Activated CD4-positive, alpha-beta T cell treated with anti-CD3 and anti-CD28 coated beads, Interleukin-2, amount 50 U/mL, for 16 hours (primary cell): ENCODE data around the gene ARHGAP5.

Experiments
- DNase-seq: peaks from one replicate; pipeline ENCODE4 v3.0.0-alpha.2; 2020

The ARHGAP5 gene

DNA sequence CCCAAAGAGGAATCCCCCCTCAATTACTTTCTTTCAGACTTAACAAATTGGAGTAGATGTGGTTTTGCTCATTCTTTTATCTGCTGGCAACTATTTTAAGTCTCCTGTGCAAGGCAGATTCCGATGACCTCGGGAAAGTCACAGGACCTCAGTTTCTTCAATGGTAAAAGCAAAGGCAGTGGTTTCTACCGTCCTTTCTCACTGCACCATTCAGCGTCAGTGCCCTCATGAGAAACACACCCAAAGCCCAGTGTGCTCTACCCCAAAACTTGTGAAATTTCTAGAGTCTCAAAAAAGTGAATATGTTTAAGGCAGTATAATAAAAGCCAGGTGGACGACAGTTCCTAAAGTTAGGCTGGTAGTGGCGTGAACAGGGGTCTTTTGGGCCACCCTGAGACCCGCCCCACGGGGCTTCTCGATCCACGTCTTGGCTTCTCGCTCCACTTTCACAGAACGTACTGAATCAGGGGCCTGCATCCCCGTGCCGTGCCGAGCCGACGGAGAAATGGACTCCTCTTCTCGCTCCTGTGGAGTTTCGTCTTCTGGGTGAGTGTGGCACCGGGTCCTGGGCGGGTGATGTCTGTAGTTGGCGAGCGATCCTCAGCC is 1.3 kb upstream of the ARHGAP5 start:
- DNase-seq: no peak

GRCh38 chr14:32076278-32077080 is 625 bp upstream of the ARHGAP5 start:
- peak; percentile 84 for DNase-seq

DNA sequence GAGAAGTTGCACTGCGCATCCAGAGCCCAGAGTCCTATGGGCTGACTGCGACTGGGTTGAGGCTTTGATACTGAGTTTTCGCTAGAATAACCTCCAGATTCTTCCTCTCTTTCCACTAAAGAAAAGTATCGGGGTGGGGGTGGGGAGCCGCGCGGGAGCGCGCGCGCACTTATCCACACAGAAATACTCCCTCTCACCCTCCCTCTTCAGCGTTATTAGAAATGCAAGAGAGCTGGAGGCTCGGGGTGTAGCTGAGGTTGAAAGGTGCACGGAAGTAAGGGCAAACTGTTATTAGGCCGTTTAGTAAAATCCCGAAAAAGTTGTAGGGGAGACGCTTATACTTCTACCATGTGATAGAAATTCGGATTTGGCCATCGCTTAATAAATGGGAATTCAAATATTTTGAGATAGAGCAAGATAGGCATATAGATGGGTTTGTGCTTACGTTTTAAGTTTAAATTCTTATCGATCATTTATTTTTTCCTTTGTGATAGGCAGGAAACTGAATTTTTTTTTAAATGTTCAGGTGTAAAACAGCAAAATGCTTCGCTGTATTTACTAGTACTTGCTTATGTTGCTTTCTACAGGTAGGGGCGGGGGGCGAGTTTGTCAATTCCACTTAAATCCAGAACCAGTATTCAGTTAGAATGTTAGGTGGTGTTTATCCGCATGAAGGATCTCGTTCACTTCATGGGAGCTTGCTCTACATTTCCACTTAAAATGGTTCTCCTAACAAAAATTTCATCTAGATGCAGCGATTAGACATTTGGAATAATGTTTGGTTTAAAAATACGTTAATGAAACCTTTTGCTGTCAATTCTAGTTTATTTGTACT is 1.1 kb downstream of the ARHGAP5 start:
- DNase-seq: peak; percentile 23

DNA sequence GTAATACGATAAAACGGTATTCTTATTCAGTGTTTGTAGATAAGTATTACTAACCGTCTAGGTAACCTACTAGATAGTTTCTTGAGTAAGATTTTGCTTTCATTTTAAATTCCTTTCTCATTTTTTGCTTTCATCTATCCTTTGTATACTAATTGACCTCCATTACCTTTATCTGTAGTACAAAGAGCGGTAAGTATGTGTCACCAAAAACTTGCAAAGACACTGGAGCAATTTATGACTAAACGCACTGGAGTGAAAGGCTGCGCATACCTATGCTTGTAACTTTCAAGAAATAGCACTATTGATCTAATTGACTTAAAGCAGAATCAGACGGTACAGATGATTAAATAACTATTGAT is 1.7 kb downstream of the ARHGAP5 start:
- peak; percentile 62 for DNase-seq

- no peak for DNase-seq
These were observed 2.2 kb downstream of the ARHGAP5 start for GRCh38 chr14:32079264-32079663.

DNA sequence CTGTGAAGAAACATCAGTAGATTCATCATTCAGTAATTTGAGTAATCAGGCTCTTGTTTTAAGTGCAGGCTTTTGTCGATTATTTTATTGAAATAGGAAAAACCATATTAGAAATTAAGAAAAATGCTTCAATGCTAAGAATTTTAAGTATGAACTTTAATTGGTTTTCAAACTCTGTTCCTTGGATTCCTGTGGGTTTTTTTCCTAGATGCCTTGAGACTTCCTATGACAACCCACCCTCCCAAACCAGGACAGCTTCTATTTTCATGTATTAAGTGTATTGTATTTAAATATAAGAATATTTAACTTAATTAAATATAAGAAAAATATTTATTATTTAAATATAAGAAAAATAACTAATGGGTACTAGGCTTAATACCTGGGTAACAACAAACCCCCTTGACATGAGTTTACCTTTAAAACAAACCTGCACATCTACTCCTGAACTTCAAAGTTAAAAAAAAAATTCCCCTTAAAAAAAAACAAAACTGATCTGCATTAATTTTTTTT is 3.0 kb downstream of the ARHGAP5 start:
- no peak for DNase-seq

GRCh38 chr14:32081901-32082300 is 4.8 kb downstream of the ARHGAP5 start:
- DNase-seq: no peak

- DNase-seq: no peak
These were observed 6.2 kb downstream of the ARHGAP5 start for GRCh38 chr14:32083315-32083624.

DNA sequence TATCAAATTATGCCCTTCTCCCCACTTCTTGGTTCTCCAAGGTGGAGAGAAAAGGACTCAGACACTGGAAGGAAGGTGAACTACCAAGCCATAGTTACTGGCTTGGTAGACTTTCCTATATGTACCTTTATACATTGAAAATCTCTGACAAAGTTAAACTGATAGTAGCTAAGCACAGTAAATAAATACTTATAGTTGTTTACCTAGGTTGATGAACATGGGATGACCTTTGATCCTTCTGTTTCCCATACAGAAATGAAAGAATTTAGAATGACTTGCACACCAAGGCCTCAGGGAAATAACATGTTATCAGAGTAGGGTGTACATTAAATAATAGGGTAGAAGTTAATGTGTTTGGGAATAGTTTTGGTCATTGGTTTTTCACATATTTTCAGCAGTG is 6.7 kb downstream of the ARHGAP5 start:
- no peak for DNase-seq

DNA sequence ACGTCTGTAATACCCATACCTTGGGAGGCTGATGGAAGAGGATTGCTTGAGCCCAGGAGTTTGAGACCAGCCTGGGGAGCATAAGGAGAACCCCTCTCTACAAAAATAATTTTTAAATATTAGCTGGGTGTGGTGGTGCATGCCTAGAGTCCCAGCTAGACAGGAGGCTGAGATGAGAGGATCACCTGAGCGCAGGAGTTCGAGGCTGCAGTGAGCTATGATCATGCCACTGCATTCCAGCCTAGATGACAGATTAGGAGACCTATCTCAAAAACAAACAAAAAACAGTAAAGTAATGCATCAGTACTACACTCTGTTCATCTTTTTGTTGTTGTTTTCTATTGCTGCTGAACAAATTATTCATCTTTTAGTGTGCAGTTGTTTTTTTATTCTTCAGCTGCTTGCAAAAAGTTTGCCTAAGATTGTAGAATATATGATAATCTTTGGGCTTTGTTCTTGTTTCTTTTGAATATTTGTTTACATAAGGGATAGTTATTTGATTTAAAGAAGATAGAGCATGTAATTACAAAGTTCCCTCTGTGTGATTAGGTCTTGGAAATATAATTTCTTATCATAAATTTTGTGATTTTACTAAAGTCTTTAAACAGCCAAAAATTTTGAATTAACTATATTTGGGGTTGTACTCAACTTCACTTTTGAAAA is 8.2 kb downstream of the ARHGAP5 start:
- DNase-seq: no peak

DNA sequence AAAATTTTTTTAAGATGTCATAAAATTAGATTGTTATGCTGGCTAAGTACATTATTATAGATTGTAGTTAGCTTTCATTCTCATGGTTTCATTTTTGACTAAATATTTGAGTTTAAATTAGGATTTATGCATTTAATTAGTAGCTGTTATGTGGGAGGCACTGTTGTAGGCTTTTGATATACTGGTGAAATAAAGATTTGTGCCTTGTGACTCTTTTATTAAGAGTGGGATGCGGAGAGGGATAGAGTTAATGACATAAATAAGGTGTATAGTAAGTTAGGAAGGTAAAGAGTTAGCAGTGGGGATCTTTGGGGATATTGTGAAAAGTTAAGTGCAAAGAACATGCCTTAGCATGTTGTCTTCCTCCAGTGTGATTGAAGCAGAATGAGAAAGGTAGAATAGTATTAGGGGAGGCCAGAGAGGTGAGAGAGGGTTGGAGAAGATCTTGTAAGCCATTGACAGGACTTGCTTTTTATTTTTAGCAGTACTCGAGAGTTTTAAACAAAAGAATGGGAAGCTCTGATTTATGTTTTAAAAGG is 8.8 kb downstream of the ARHGAP5 start:
- no peak for DNase-seq

DNA sequence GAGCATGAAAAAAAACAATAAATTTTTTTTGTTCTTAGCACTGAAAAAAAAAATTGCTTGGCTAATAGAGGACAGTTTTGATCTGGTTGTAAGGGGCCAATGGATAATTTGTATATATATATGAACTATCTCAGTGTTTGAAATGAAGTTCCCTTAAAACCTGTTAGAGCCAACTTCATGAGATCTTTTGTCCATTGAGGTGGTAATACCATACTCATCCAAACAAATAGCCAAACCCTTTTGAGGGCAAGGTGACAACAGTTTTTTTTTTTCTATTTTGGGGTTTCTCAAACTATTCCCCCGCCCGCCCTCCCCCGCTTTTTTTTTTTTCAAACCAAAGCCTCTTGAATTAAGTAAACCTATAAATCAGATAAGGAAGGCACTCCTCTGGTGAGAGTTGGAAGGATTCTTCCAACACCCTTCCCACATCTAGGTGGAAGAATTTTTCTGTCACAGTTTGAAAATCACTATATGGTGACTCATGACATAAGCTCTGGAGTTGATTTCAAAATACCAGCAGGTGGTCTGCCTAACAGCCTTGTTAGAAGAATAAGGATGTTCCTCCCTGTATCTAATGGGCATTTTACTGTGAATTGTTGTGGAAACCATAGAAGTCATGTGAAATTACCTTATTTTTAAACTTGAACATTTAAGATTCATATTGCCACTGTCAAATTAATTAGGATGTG is 10.2 kb downstream of the ARHGAP5 start:
- DNase-seq: no peak

DNA sequence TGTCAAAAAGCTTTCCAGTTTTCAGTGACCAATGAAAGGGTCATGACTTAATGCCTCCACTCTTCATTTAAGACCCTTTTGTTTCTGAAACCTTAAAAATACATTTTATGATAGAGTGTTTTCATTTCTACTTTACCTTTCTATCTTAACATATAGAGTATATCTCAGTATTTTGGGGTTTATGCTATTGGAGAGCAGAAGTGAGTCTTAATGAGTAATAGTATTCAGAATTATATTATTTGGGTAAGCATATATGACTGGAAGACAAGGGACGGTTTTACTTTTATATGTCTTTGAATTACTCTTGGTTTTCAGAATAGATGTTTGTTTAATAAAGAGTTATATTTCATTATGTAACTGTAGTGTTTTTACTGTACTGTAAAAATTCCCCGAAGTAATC is 10.8 kb downstream of the ARHGAP5 start:
- DNase-seq: no peak

DNA sequence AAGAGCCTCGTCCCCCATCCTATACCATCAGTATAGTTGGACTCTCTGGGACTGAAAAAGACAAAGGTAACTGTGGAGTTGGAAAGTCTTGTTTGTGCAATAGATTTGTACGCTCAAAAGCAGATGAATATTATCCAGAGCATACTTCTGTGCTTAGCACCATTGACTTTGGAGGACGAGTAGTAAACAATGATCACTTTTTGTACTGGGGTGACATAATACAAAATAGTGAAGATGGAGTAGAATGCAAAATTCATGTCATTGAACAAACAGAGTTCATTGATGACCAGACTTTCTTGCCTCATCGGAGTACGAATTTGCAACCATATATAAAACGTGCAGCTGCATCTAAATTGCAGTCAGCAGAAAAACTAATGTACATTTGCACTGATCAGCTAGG is 13.6 kb downstream of the ARHGAP5 start:
- DNase-seq: no peak

DNA sequence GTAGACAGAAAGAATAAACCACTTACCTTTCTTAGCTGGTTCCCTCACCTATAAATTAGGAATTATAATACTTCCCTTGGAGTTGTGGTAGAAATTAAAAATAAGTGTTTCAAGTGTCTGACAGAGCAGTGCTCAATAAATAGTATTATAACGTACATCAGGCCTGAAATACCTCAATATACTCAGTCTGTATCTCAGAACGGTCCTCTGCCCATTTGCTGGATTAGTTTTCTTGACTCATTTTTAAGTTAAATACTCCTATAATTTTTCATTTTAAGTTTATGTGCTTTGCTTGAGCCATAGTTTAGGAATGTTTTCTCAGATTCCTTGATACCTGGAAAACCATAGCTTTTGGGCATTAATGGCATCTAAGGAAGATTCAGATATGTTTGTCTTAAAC is 22.4 kb downstream of the ARHGAP5 start:
- no peak for DNase-seq

- DNase-seq: no peak
These were observed 23.1 kb downstream of the ARHGAP5 start for GRCh38 chr14:32100175-32100574.

- DNase-seq: peak; percentile 74
These were observed 25.2 kb downstream of the ARHGAP5 start for GRCh38 chr14:32102152-32102787.

GRCh38 chr14:32102968-32103367 is 25.9 kb downstream of the ARHGAP5 start:
- DNase-seq: no peak

DNA sequence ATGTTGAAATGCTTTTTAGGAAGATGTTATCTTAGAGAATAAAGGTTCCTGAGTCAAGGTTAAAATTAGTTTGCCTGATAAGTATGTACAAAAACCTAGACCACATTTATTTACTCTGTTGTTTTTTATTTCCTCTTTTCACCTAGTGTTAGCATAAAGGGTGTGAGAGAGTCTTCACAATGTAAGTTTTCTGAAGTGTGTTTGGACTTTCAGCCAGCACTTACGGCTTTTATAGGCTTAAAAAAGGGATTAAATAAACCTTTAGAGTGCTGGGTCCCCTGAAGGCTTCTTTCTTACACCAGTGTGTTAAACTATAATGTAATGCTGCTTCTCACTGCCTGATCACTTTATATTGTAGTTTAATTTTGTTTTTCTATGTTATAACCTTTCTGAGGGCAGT is 27.2 kb downstream of the ARHGAP5 start:
- no peak for DNase-seq

- DNase-seq: no peak
These were observed 27.7 kb downstream of the ARHGAP5 start for GRCh38 chr14:32104803-32105202.

DNA sequence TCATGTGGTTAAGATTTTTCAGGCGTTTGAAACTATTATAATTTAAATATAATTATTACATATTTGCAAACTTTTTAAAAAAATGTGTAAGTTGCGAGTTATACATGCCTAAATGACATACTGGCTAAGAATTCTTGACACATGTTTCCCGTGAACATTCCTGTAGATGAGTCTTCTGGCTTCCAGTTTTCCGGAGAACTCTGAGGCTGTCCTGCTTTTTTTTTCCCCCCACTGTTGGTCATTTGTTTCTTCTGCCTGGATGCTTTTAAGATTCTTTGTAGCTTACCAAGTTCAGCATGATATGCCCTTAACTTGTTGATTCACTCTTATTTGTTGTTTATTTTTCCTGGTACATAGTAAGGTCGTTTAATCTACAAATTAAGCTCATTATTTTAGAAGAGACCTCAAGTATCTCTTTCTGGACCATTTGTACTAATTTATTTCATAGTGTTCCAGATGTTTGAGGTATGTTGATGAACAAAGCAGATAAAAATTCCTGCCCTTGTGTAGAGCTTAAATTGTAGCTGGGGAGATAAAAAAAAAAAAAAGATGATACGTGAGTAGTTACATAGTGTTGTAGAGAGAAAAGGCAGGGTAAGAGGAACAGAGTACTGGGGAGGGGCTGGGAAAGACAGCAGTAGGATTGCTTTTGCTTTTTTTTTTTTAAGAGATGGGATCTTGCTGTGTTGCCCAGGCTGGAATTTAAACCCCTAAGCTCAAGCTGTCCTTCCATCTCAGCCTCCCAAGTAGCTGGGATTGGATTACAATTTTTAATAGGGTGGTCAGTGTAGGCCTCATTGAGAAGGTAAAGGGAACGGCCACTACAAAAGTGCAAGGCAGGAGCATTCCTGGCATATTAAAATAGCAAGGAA is 32.8 kb downstream of the ARHGAP5 start:
- no peak for DNase-seq
